Measurements from ENCODE around the gene TMEM190. TPM values are rescaled to one million over a fixed set of nuclear protein-coding genes. Genes with fewer than 3 reads are reported as not detected.

TMEM190 gene
- total RNA-seq, 1 donor from 2014 or later, result not detected

GRCh38 chr19:55362174-55362989, 14.2 kb upstream of the TMEM190 start:
- no peak overlapping the region for H3K27ac Mint-ChIP-seq
- intact Hi-C loops (cut with micrococcal nuclease), result no loop called here

GRCh38 chr19:55362990-55363716, 13.5 kb upstream of the TMEM190 start, which contains the start of gene GARIN5B:
GARIN5B (minus strand) TSS chr19:55363260; CDS start chr19:55363066, 194 bp downstream.
- Mint-ChIP-seq H3K4me1 (no peaks in the 10 kb centered on the region), H3K27me3 (peaks cover 10% of the 10 kb centered on the region), H3K27ac (no peak within 1 kb of the TSS), H3K4me3 (no peak within 1 kb of the TSS), H3K9me3 (no peaks in the 10 kb centered on the region), H3K36me3 (ENCODE audit: low read depth) (no peaks in the 10 kb centered on the region)
- no peak for TF ChIP-seq CTCF (IDR thresholded peaks at IDR 0.05)
- ATAC-seq (ENCODE audit: low read depth) (no peak), DNase-seq (no peak)
- POLR2A ChIA-PET, result interaction anchor here (0.6 kb wide), 2 partner anchors 25 to 117 kb away, joined by 3 to 5 read pairs; no protein-coding TSS in a partner anchor
- CTCF ChIA-PET, result no interaction called here
- intact Hi-C loops (cut with micrococcal nuclease), result no loop called here

More at GRCh38 chr19:55362174-55362989, 14.2 kb upstream of the TMEM190 start:
- CTCF ChIA-PET, result no interaction called here
- Mint-ChIP-seq H3K9me3 (no peaks in the 10 kb centered on the region), H3K4me3 (no peak overlapping the region), H3K36me3 (ENCODE audit: low read depth) (no peaks in the 10 kb centered on the region), H3K4me1 (no peaks in the 10 kb centered on the region), H3K27me3 (peaks cover 12% of the 10 kb centered on the region)
- ATAC-seq (ENCODE audit: low read depth), result no peak
- POLR2A ChIA-PET, result interaction anchor here (0.6 kb wide), 1 partner anchor 116 kb away, joined by 3 read pairs; no protein-coding TSS in a partner anchor
- no peak for DNase-seq
- TF ChIP-seq CTCF (IDR thresholded peaks at IDR 0.05), result no peak

GRCh38 chr19:55365245-55365644, 11.4 kb upstream of the TMEM190 start:
- H3K27me3 Mint-ChIP-seq, result peaks cover 12% of the 10 kb centered on the region
- CTCF ChIA-PET, result no interaction called here
- H3K4me1 Mint-ChIP-seq, result peaks cover 4% of the 10 kb centered on the region
- H3K9me3 Mint-ChIP-seq, result no peaks in the 10 kb centered on the region
- no peak overlapping the region for H3K27ac Mint-ChIP-seq
- H3K36me3 Mint-ChIP-seq (ENCODE audit: low read depth), result no peaks in the 10 kb centered on the region
- TF ChIP-seq CTCF (IDR thresholded peaks at IDR 0.05), result no peak
- POLR2A ChIA-PET, result no interaction called here
- ATAC-seq (ENCODE audit: low read depth) (no peak), DNase-seq (no peak)
- no peak overlapping the region for H3K4me3 Mint-ChIP-seq
- intact Hi-C loops (cut with micrococcal nuclease), result no loop called here

- ChIA-PET CTCF (no interaction called here), POLR2A (no interaction called here)
- ATAC-seq (ENCODE audit: low read depth) (no peak), DNase-seq (no peak)
- no peak for TF ChIP-seq CTCF (IDR thresholded peaks at IDR 0.05)
- Mint-ChIP-seq H3K9me3 (no peaks in the 10 kb centered on the region), H3K4me1 (peaks cover 7% of the 10 kb centered on the region), H3K36me3 (ENCODE audit: low read depth) (no peaks in the 10 kb centered on the region), H3K27ac (no peak overlapping the region), H3K4me3 (no peak overlapping the region), H3K27me3 (peaks cover 18% of the 10 kb centered on the region)
- intact Hi-C loops (cut with micrococcal nuclease), result no loop called here
Observed at GRCh38 chr19:55365964-55366363, 10.7 kb upstream of the TMEM190 start.

- H3K27me3 Mint-ChIP-seq, result peaks cover 26% of the 10 kb centered on the region
- no peak overlapping the region for H3K4me3 Mint-ChIP-seq
- H3K9me3 Mint-ChIP-seq, result no peaks in the 10 kb centered on the region
- POLR2A ChIA-PET, result no interaction called here
- intact Hi-C loops (cut with micrococcal nuclease), result no loop called here
- H3K4me1 Mint-ChIP-seq, result peaks cover 7% of the 10 kb centered on the region
- H3K36me3 Mint-ChIP-seq (ENCODE audit: low read depth), result no peaks in the 10 kb centered on the region
- DNase-seq, result no peak
- ATAC-seq (ENCODE audit: low read depth), result no peak
- H3K27ac Mint-ChIP-seq, result no peak overlapping the region
- TF ChIP-seq CTCF (IDR thresholded peaks at IDR 0.05), result no peak
- CTCF ChIA-PET, result no interaction called here
Observed at GRCh38 chr19:55366790-55367189, 9.8 kb upstream of the TMEM190 start.

Data from activated B cell treated with CpG ODN at 0.5 μM for 24 hours (primary cell).